Thyroid gland (tissue), 4 donors: Measurements from ENCODE around the gene FAF2. TPM values are rescaled to one million over a fixed set of nuclear protein-coding genes. Genes with fewer than 3 reads are reported as not detected.

Experiments
- DNase-seq, 2 donors: peaks; one replicate each; pipeline ENCODE4 v3.0.0-alpha.2; 2019
- H3K27ac ChIP-seq, 3 donors: fragments of 200-600 bp; sonication (generic); 1 replicate in 2 of 3; 2 replicates in 1 of 3; pipeline ENCODE4 v1.5.1; 2016 to 2019; ENCODE audit warnings: mild to moderate bottlenecking in 1 of 3, moderate library complexity in 1 of 3
- H3K27me3 ChIP-seq: fragments of 200-600 bp; sonication (generic); one replicate; pipeline ENCODE4 v1.5.1; 2019
- H3K36me3 ChIP-seq, 2 donors: fragments of 200-600 bp; sonication (generic); one replicate each; pipeline ENCODE4 v1.5.1; 2016 to 2019
- H3K4me1 ChIP-seq, 2 donors: fragments of 200-600 bp; sonication (generic); one replicate each; pipeline ENCODE4 v1.5.1; 2017 to 2019
- H3K4me3 ChIP-seq, 3 donors: fragments of 200-600 bp; sonication (generic); replicated peaks in 1 of 3; 1 replicate in 2 of 3; 2 replicates in 1 of 3; pipeline ENCODE4 v1.5.1; 2016; ENCODE audit warnings: mild to moderate bottlenecking in 1 of 3
- H3K9me3 ChIP-seq: fragments of 200-600 bp; sonication (generic); one replicate; pipeline ENCODE4 v1.5.1; 2017
- POLR2A ChIP-seq, 2 donors: fragments of 450-650 bp; IDR thresholded peaks; one replicate each; pipeline ENCODE4 v1.6.1; 2017; ENCODE audit warnings: antibody characterized with exemption in 2 of 2, mild to moderate bottlenecking in 2 of 2, moderate library complexity in 1 of 2
- WGBS, 2 donors: methylation state at CpG; one replicate each; pipeline ENCODE4 v1.1.5; 2017; 5-methylcytosine and 5-hydroxymethylcytosine counted together
- intact Hi-C: fragments of 100-400 bp; cut with DNase I; formaldehyde crosslinking; loops from one replicate; pipeline ENCODE4 v1.15.1; 2023
- total RNA-seq, 4 donors: library from RNA; depleted of rRNA; stranded (reverse); fragments of >200 nt; gene quantifications; one replicate each; pipeline ENCODE4 v1.2.3, GENCODE V29; 2016
- TF ChIP-seq, protein P1 (sequence below), 6 experiments: fragments of 200-600 bp in 3 of 6; fragments of 450-650 bp in 3 of 6; sonication (generic) in 3 of 6; IDR thresholded peaks; one replicate each; pipeline ENCODE4 v1.5.1; 2016 to 2019; ENCODE audit warnings: antibody characterized with exemption in 6 of 6, mild to moderate bottlenecking in 2 of 6, inconsistent platforms in 1 of 6, moderate library complexity in 1 of 6

The FAF2 gene
- total RNA-seq, 4 donors from 2014 or later: 33.6 to 186 (median 43.2) TPM

DNA sequence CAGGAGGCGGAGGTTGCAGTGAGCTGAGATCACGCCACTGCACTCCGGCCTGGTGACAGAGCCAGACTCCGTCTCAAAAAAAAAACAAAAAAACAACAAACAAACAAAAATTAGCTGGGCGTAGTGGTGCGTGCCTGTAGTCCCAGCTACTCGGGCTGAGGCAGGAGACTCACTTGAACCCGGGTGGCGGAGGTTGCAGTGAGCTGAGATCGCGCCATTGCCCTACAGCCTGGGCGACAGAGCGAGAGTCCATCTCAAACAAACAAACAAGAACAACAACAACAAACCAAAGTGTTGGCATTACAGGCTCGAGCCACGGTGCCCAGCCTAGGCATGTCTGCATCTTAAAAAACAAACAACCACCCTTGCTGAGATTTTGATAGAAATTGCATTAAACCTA lies 76.8 kb downstream of the FAF2 start:
- Histone ChIP-seq H3K4me1 (peaks cover 0 to 3% of the 10 kb centered on the region in 2 donors), H3K27me3 (no peaks in the 10 kb centered on the region), H3K9me3 (no peaks in the 10 kb centered on the region), H3K36me3 (peaks cover 20 to 24% of the 10 kb centered on the region in 2 donors), H3K27ac (no peak overlapping the region), H3K4me3 (no peak overlapping the region)
- DNase-seq: no peak
- intact Hi-C loops: no loop called here
- WGBS, 2 donors: 87 to 95% methylated on average over 15 of the region's 15 CpGs
- TF ChIP-seq, protein P1, sequence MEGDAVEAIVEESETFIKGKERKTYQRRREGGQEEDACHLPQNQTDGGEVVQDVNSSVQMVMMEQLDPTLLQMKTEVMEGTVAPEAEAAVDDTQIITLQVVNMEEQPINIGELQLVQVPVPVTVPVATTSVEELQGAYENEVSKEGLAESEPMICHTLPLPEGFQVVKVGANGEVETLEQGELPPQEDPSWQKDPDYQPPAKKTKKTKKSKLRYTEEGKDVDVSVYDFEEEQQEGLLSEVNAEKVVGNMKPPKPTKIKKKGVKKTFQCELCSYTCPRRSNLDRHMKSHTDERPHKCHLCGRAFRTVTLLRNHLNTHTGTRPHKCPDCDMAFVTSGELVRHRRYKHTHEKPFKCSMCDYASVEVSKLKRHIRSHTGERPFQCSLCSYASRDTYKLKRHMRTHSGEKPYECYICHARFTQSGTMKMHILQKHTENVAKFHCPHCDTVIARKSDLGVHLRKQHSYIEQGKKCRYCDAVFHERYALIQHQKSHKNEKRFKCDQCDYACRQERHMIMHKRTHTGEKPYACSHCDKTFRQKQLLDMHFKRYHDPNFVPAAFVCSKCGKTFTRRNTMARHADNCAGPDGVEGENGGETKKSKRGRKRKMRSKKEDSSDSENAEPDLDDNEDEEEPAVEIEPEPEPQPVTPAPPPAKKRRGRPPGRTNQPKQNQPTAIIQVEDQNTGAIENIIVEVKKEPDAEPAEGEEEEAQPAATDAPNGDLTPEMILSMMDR (IDR thresholded peaks at IDR 0.05): no peak
- TF ChIP-seq POLR2A (IDR thresholded peaks at IDR 0.05): no peak

DNA sequence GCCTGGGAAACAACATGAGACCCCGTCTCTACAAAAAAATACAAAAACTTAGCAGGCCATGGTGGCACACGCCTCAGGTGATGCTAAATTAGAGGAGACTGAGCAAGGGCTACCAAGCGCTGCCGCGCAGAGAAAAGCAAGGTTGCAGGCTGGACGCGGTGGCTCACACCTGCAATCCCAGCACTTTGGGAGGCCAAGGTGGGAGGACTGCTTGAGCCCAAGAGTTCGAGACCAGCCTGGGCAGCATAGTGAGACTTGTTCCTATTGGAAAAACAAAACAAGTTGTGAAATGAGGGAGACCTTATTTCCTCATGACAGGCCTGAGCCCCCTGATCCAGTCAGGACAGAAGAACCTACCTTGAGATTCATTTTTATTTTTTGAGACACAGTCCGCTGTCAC lies 77.5 kb downstream of the FAF2 start:
- no peak overlapping the region for H3K27ac ChIP-seq
- TF ChIP-seq POLR2A (IDR thresholded peaks at IDR 0.05): no peak
- TF ChIP-seq, protein P1 (IDR thresholded peaks at IDR 0.05): no peak
- H3K9me3 ChIP-seq: no peaks in the 10 kb centered on the region
- H3K4me3 ChIP-seq: no peak overlapping the region
- peaks cover 25 to 28% of the 10 kb centered on the region in 2 donors for H3K36me3 ChIP-seq
- H3K27me3 ChIP-seq: no peaks in the 10 kb centered on the region
- intact Hi-C loops: no loop called here
- H3K4me1 ChIP-seq: peaks cover 0 to 7% of the 10 kb centered on the region in 2 donors
- no peak for DNase-seq
- 94 to 96% methylated on average over 9 of the region's 9 CpGs for WGBS, 2 donors

DNA sequence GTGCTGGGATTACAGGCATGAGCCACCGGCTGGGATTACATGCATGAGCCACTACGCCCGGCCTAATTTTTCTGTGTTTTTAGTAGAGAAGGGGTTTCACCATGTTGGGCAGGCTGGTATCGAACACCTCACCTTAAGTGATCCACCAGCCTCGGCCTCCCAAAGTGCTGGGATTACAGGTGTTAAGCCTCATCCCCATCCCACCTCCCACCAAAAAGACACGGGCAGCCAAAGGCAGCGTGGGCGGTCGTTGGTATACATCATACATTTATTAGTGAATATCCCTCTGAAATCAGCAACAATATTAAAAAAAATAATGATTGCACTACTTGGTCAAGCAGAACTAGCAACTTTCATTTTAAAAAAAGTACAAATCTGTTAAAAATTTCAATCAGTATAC lies 78.3 kb downstream of the FAF2 start:
- intact Hi-C loops: no loop called here
- Histone ChIP-seq H3K9me3 (no peaks in the 10 kb centered on the region), H3K4me3 (no peak overlapping the region), H3K36me3 (peaks cover 32 to 33% of the 10 kb centered on the region in 2 donors), H3K27ac (no peak overlapping the region), H3K4me1 (peaks cover 3 to 15% of the 10 kb centered on the region in 2 donors), H3K27me3 (no peaks in the 10 kb centered on the region)
- 86 to 96% methylated on average over 8 to 9 of the region's 9 CpGs for WGBS, 2 donors
- no peak for TF ChIP-seq POLR2A (IDR thresholded peaks at IDR 0.05)
- TF ChIP-seq, protein P1 (IDR thresholded peaks at IDR 0.05): no peak
- no peak for DNase-seq

DNA sequence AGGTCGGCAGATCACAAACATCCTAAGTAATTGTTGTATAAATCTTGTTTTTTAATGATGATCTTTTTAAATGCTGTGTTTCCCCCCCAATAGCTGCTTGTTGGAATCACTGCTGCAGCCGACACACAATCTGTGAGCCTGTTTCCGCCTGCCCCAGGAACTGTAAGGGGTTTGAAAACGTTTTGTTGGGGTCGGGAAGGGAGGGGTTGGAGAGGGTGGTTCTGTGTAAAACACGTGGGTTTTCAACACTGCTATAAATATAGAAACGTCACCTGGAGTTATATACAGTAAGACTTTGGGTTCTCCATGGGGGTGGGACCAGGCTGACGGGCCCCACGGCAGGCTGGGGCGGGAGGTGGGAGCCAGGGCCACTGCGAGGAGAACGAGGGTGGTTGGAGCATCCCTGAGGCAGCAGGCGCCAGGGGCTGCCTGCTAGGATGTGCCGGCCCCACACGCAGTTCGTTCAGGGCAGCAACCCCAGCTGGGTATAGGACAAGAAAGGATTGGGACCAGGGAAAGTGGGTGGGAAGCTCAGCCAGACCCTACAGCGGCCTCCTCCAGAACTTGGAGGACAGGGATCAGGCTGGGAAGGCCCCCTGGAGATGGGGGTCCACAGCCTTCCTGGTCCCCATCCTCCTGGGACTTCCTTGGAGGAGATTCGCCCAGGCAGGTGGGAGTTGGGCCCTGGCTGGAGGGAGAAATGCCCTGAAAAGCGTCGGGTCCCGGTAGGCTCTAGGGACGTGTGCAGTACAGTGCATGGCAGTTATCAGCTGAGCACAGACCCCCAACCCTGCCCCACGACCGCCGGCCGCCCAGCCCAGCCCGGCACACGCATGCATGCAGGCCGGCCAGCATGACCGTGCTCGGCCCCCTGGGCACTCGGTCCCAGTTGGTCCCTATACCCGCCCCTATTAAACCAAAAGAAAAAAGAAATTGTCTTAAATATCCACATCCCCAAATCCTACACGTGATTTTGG lies 79.3 kb downstream of the FAF2 start:
- 92% methylated on average over 29 to 34 of the region's 34 CpGs for WGBS, 2 donors
- intact Hi-C loops: no loop called here
- peaks cover 32 to 33% of the 10 kb centered on the region in 2 donors for H3K36me3 ChIP-seq

More for the DNA sequence above, 79.3 kb downstream of the FAF2 start:
- H3K27me3 ChIP-seq: no peaks in the 10 kb centered on the region
- no peaks in the 10 kb centered on the region for H3K9me3 ChIP-seq
- DNase-seq: no peak
- no peak for TF ChIP-seq POLR2A (IDR thresholded peaks at IDR 0.05)
- TF ChIP-seq, protein P1 (IDR thresholded peaks at IDR 0.05): no peak
- H3K4me3 ChIP-seq: no peak overlapping the region
- no peak overlapping the region for H3K27ac ChIP-seq
- peaks cover 12 to 25% of the 10 kb centered on the region in 2 donors for H3K4me1 ChIP-seq
